Activated CD8-positive, alpha-beta memory T cell treated with anti-CD3 and anti-CD28 coated beads, Interleukin-2, amount 10 ng/mL, durations not matched to agents 7 days and 5 days (primary cell): Measurements from ENCODE around the gene ITGA8. TPM values are rescaled to one million over a fixed set of nuclear protein-coding genes. Genes with fewer than 3 reads are reported as not detected.
"Not testable (repeated sequence)": the region's sequence is repeated elsewhere in the genome, so short reads cannot be mapped to it uniquely, and the experiment has no call there.

Experiments used
- ATAC-seq: fragments of 150-1000 bp; cut with Tn5 transposase; one replicate; pipeline ENCODE4 v1.10.0; 2021; ENCODE audit warnings: moderate library complexity
- CTCF ChIA-PET: fragments of 350-600 bp; sonication (Branson Sonifier 250); formaldehyde crosslinking; loops from one replicate; lab custom pipeline; 2021; ENCODE audit warnings: antibody characterized with exemption; lab: Charles Lee
- DNase-seq: peaks from one replicate; pipeline ENCODE4 v3.0.0-alpha.2; 2020
- H3K27ac Mint-ChIP-seq: one replicate; pipeline ENCODE4 v1.8.0; 2021; ENCODE audit warnings: mild to moderate bottlenecking, mixed read lengths
- H3K27me3 Mint-ChIP-seq: one replicate; pipeline ENCODE4 v1.8.0; 2021; ENCODE audit warnings: mixed read lengths
- H3K36me3 Mint-ChIP-seq: one replicate; pipeline ENCODE4 v1.8.0; 2021; ENCODE audit warnings: mild to moderate bottlenecking, mixed read lengths
- H3K4me1 Mint-ChIP-seq: one replicate; pipeline ENCODE4 v1.8.0; 2021; ENCODE audit warnings: mixed read lengths
- H3K4me3 Mint-ChIP-seq: one replicate; pipeline ENCODE4 v1.8.0; 2021; ENCODE audit warnings: mild to moderate bottlenecking, moderate library complexity, mixed read lengths
- H3K9me3 Mint-ChIP-seq: one replicate; pipeline ENCODE4 v1.8.0; 2022; ENCODE audit warnings: low read depth, mixed read lengths
- total RNA-seq, 2 experiments: library from RNA; stranded (reverse); gene quantifications; one replicate each; pipeline ENCODE4 v1.2.3, GENCODE V29; 2021

Gene ITGA8
- total RNA-seq, 2 experiments from 2014 or later = not detected

- CTCF ChIA-PET = no interaction called here
- Mint-ChIP-seq H3K36me3 (no peaks in the 10 kb centered on the region), H3K27ac (no peak overlapping the region), H3K9me3 (no peaks in the 10 kb centered on the region), H3K4me3 (no peak overlapping the region), H3K27me3 (peaks cover 7% of the 10 kb centered on the region), H3K4me1 (no peaks in the 10 kb centered on the region)
- ATAC-seq = no peak
- DNase-seq = no peak
Observed at GRCh38 chr10:15640536-15641085, 79.1 kb downstream of the ITGA8 start.

GRCh38 chr10:15636446-15636845 is 83.3 kb downstream of the ITGA8 start:
- Mint-ChIP-seq H3K9me3 (no peaks in the 10 kb centered on the region), H3K4me3 (no peak overlapping the region), H3K4me1 (no peaks in the 10 kb centered on the region), H3K27ac (no peak overlapping the region), H3K36me3 (no peaks in the 10 kb centered on the region), H3K27me3 (peaks cover 4% of the 10 kb centered on the region)
- ATAC-seq = no peak
- CTCF ChIA-PET = no interaction called here
- no peak for DNase-seq

GRCh38 chr10:15632456-15633091 is 87.1 kb downstream of the ITGA8 start:
- CTCF ChIA-PET = no interaction called here
- no peak overlapping the region for H3K27ac Mint-ChIP-seq
- peaks cover 3% of the 10 kb centered on the region for H3K27me3 Mint-ChIP-seq
- ATAC-seq (no peak), DNase-seq (no peak)
- no peaks in the 10 kb centered on the region for H3K9me3 Mint-ChIP-seq
- H3K4me3 Mint-ChIP-seq = no peak overlapping the region
- H3K36me3 Mint-ChIP-seq = no peaks in the 10 kb centered on the region
- H3K4me1 Mint-ChIP-seq = no peaks in the 10 kb centered on the region

- H3K4me3 Mint-ChIP-seq, H3K9me3 Mint-ChIP-seq, H3K27me3 Mint-ChIP-seq, H3K27ac Mint-ChIP-seq, H3K4me1 Mint-ChIP-seq, H3K36me3 Mint-ChIP-seq, CTCF ChIA-PET, ATAC-seq, DNase-seq: not testable (repeated sequence)
Observed at GRCh38 chr10:15631205-15631604, 88.5 kb downstream of the ITGA8 start.

- H3K9me3 Mint-ChIP-seq = no peaks in the 10 kb centered on the region
- H3K27me3 Mint-ChIP-seq = peaks cover 3% of the 10 kb centered on the region
- ATAC-seq (no peak), DNase-seq (no peak)
- no peaks in the 10 kb centered on the region for H3K36me3 Mint-ChIP-seq
- H3K27ac Mint-ChIP-seq = no peak overlapping the region
- CTCF ChIA-PET = no interaction called here
- H3K4me3 Mint-ChIP-seq = no peak overlapping the region
- H3K4me1 Mint-ChIP-seq = no peaks in the 10 kb centered on the region
Observed at GRCh38 chr10:15630353-15630752, 89.4 kb downstream of the ITGA8 start.

- DNase-seq (no peak), ATAC-seq (no peak)
- H3K9me3 Mint-ChIP-seq = no peaks in the 10 kb centered on the region
- CTCF ChIA-PET = no interaction called here
- no peaks in the 10 kb centered on the region for H3K36me3 Mint-ChIP-seq
- no peak overlapping the region for H3K4me3 Mint-ChIP-seq
- no peaks in the 10 kb centered on the region for H3K4me1 Mint-ChIP-seq
- no peaks in the 10 kb centered on the region for H3K27me3 Mint-ChIP-seq
- H3K27ac Mint-ChIP-seq = no peak overlapping the region
Observed at GRCh38 chr10:15627617-15628196, 92.0 kb downstream of the ITGA8 start.

- ATAC-seq (no peak), DNase-seq (no peak)
- CTCF ChIA-PET = no interaction called here
- H3K4me3 Mint-ChIP-seq = no peak overlapping the region
- H3K9me3 Mint-ChIP-seq = no peaks in the 10 kb centered on the region
- H3K36me3 Mint-ChIP-seq = no peaks in the 10 kb centered on the region
- no peak overlapping the region for H3K27ac Mint-ChIP-seq
- H3K4me1 Mint-ChIP-seq = no peaks in the 10 kb centered on the region
- H3K27me3 Mint-ChIP-seq = no peaks in the 10 kb centered on the region
Observed at GRCh38 chr10:15626937-15627336, 92.8 kb downstream of the ITGA8 start.

GRCh38 chr10:15625261-15625660 is 94.5 kb downstream of the ITGA8 start:
- DNase-seq (no peak), ATAC-seq (no peak)
- Mint-ChIP-seq H3K36me3 (no peaks in the 10 kb centered on the region), H3K4me3 (no peak overlapping the region), H3K9me3 (no peaks in the 10 kb centered on the region), H3K27me3 (no peaks in the 10 kb centered on the region), H3K4me1 (no peaks in the 10 kb centered on the region), H3K27ac (no peak overlapping the region)
- CTCF ChIA-PET = no interaction called here

GRCh38 chr10:15624401-15625196 is 95.1 kb downstream of the ITGA8 start:
- no peak overlapping the region for H3K27ac Mint-ChIP-seq
- DNase-seq (no peak), ATAC-seq (no peak)
- H3K36me3 Mint-ChIP-seq = no peaks in the 10 kb centered on the region
- no peaks in the 10 kb centered on the region for H3K4me1 Mint-ChIP-seq
- no peaks in the 10 kb centered on the region for H3K27me3 Mint-ChIP-seq
- no peaks in the 10 kb centered on the region for H3K9me3 Mint-ChIP-seq
- H3K4me3 Mint-ChIP-seq = no peak overlapping the region
- CTCF ChIA-PET = no interaction called here

- Mint-ChIP-seq H3K4me3 (no peak overlapping the region), H3K27ac (no peak overlapping the region), H3K4me1 (no peaks in the 10 kb centered on the region), H3K36me3 (no peaks in the 10 kb centered on the region), H3K9me3 (no peaks in the 10 kb centered on the region), H3K27me3 (no peaks in the 10 kb centered on the region)
- no peak for DNase-seq
- CTCF ChIA-PET = no interaction called here
- no peak for ATAC-seq
Observed at GRCh38 chr10:15620836-15621515, 98.7 kb downstream of the ITGA8 start.

GRCh38 chr10:15620337-15620736 is 99.4 kb downstream of the ITGA8 start:
- DNase-seq = no peak
- Mint-ChIP-seq H3K4me1 (no peaks in the 10 kb centered on the region), H3K27me3 (no peaks in the 10 kb centered on the region), H3K27ac (no peak overlapping the region), H3K36me3 (no peaks in the 10 kb centered on the region), H3K9me3 (no peaks in the 10 kb centered on the region), H3K4me3 (no peak overlapping the region)
- CTCF ChIA-PET = no interaction called here
- ATAC-seq = no peak

GRCh38 chr10:15609246-15609645 is 110.5 kb downstream of the ITGA8 start:
- CTCF ChIA-PET = no interaction called here
- no peaks in the 10 kb centered on the region for H3K36me3 Mint-ChIP-seq
- H3K9me3 Mint-ChIP-seq = no peaks in the 10 kb centered on the region
- no peak for ATAC-seq
- peaks cover 4% of the 10 kb centered on the region for H3K27me3 Mint-ChIP-seq
- H3K4me1 Mint-ChIP-seq = no peaks in the 10 kb centered on the region
- DNase-seq = no peak
- no peak overlapping the region for H3K27ac Mint-ChIP-seq
- H3K4me3 Mint-ChIP-seq = no peak overlapping the region

- H3K27ac Mint-ChIP-seq = no peak overlapping the region
- CTCF ChIA-PET = no interaction called here
- DNase-seq (no peak), ATAC-seq (no peak)
- no peaks in the 10 kb centered on the region for H3K9me3 Mint-ChIP-seq
- H3K36me3 Mint-ChIP-seq = no peaks in the 10 kb centered on the region
- H3K4me1 Mint-ChIP-seq = no peaks in the 10 kb centered on the region
- peaks cover 3% of the 10 kb centered on the region for H3K27me3 Mint-ChIP-seq
- H3K4me3 Mint-ChIP-seq = no peak overlapping the region
Observed at GRCh38 chr10:15606377-15606776, 113.3 kb downstream of the ITGA8 start.
